GM18520 (cell line): Measurements from ENCODE around the gene WDR45B.
A peak's percentile ranks its signal among the peaks of the same experiment; 100 is the strongest.
"Not testable (repeated sequence)": the region's sequence is repeated elsewhere in the genome, so short reads cannot be mapped to it uniquely, and the experiment has no call there.

Experiments used
- ATAC-seq: cut with Tn5 transposase; IDR thresholded peaks from one replicate; pipeline ENCODE4 v1.9.1; 2021; ENCODE audit not compliant: unreplicated experiment

The WDR45B gene

DNA sequence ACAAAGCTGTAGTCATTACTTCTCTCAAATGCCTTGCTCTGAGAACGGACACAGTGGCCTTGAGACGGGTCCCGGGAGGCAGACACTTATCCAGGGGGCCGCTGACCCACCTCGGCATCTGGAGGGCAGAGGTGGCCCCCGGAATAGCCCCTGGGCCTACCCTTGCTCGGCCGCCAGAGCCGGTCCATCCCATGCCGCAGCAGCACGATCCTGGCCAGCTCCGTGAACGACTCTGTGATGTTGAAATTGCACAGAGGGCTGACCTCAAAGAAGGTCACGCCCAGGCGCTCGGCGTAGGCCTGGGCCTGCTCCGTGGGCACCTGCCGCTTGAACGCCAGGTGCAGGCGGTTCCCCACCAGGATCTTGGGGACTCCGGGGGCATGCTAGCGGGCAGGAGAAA lies 10.1 kb upstream of the WDR45B start:
- ATAC-seq, result no peak

DNA sequence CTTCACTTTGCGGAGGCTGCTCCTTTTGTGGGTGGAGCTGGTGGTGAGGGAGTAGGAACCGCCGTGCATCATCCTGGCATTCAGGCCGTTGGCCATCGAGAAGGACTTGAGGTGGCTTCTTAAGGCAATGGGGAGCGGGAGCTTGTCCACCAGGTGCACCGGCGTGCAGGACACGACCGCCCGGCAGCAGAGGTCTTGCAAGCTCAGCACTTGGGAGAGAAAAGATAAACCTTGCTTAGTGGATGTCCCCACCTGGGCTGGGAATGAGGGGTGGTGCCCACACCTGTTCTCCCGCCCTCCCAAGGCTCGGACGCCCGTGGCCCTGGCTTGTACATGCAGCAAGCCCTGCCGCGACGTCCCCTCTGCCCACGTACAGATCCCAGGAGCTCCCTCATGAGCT lies 9.7 kb upstream of the WDR45B start:
- no peak for ATAC-seq

DNA sequence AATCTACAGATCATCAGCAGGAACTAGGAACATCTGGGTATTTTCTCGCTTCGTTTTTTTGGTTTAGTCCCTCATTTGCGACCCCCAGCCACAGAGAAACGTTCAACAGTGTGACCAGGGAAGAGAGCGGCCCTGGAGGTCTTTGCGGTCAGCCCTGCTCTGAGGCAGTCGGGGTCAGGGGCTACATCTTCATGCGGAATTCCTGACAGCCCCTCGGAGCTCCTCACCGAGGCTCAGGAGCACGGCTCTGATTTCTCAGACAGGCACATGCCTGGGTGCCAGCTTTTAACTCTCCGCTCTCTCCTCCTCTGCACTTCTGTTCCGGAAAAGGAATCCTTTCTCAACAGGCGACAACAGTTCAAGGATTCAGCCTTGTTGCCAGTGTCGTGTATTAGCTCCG lies 8.0 kb upstream of the WDR45B start:
- no peak for ATAC-seq

DNA sequence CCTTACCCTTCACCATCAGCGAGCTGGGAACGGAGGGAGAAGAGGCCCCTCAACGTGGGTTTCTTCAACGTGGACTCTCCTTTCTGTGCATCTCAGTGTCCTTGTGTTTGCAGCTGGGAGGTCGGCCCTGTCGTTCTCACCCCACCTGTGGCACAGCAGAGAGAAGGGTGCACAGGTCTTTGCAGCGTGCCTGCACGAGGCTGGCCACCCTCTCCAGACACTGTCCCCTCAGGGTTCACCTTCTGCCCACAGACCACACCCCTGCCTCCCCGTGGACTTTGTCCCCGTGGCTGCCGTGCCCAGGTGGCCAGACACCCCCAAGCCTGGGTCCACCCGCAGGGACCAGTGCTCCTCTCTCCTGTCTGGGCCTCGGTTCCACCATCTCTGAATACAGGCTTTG lies 7.3 kb upstream of the WDR45B start:
- no peak for ATAC-seq

DNA sequence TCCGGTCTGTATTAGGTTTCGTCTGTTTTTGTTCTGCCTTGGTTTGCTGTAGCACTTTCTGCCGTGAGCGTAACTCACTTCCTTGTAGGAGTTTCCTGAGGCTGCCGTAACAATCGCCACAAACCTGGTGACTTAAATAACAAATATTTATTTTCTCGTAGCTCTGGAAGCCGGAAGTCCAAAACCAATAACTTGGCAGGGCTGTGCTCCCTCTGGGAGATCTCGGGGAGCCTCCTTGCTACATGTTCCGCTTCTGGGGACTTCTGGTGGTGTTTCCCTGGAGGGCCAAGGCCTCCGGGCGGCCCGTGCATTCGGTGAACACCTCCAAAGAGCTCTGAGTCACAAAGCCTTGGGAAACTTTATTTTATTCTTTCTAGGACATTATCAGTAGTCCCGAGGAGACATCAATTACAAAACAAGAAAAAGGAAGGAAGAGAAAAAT lies 6.8 kb upstream of the WDR45B start:
- no peak for ATAC-seq

DNA sequence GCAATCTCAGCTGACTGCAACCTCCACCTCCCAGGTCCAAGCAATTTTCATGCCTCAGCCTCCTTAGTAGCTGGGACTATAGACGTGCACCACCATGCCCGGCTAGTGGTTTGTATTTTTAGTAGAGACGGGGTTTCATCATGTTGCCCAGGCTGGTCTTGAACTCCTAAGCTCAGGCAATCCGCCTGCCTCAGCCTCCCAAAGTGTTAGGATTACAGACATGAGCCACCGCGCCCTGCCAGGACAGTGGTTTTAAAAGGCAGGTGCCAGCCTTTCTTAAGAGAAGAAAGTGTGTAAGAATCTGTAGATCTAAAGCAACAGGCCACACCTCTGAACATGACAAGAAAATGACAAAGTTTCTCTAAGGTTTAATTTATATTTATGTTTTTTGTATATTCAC lies 6.4 kb upstream of the WDR45B start:
- ATAC-seq, result not testable (repeated sequence)

DNA sequence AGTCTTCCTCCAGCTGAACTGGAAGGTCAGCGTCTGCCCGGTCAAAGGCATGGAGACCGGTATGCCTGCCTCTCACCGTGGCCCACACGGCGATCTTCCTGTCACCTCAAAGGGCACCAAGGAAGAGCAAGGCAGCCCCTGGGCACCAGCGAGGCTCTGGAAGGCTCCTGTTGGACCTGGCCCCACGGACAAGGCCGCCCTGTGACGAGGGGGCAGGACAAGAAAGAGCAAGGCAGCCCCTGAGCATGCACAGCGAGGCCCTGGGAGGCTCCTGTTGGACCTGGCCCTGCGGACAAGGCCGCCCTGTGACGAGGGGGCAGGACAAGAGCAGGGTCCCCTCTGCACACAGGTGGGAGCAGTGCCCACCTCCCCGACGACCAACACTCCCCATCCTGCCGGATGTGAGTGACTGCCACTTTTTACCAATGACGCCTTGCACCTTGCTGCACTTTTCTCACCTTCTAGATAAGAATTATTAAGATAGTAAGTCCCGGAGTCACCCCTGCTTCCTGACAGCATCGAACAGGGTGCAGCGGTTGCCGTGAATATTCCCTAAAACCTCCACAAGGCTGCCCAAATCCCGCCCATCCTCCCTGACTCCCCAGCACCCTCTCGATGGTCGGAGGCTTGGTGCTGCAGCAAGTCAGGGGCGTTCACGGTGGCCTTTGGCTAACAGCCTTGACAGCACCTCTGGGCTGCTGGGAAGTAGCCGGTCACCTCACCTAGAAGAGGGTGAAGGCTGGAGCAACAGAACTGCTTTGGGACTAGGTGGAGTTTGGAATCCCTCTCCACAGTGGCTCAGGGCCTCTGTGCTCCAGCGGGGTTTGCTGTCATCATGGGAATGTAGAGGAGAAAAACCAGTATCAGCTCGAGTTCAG lies 5.6 kb upstream of the WDR45B start:
- no peak for ATAC-seq

DNA sequence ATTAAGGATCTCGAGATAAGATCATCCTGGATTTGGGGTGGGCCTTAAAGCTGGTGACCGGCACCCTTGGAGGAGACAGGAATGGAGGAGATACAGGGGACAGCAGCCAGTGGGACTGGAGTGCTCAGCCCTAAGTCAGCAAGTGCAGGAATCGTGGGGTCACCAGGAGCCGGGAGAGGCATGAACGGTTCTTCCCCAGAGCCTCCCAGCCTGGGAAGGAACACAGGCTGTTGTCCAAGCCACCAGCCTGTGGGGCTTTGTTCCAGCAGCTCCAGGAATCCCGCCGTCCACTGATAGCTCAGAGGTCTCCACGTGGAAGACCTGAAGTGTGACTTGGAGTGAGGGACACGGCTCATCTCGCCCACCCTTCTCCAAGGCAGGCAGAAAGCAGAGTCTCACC lies 2.5 kb upstream of the WDR45B start:
- ATAC-seq, result no peak

DNA sequence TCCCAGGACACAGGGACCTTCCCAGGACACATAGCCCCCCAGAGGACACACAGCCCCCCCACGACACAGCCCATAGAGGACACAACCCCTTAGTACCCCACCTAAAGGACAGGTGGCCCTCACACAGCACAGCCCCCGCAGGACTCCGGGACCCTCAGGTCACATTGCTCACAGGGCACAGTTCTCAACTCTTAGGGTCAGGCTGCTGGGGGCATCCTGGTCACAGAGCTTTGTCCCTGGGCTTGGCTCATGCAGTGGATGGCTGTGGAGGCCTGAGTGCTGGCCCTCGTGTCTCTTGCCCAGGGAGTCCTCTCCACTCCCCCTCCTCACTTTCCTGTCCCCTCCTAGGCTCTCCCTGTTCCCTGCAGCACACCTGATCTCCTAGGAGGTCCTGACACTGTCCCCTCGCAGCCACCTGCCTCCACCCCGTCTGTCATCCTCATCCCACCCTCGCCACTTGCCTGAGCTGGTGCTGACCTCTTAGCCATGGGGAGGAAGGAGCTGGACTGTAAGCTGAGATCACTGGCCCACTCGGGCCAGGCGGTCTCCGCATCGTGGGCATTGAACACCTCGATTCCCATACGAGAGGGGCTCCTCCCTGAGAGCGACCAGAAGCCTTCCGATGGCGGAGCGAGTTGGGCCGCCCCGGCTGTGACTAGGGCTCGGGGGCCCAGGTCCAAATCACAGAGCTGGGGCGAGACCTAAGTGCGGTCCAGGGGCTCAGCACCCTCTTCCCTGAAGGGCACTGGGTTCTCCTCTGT lies 1.4 kb upstream of the WDR45B start:
- no peak for ATAC-seq

DNA sequence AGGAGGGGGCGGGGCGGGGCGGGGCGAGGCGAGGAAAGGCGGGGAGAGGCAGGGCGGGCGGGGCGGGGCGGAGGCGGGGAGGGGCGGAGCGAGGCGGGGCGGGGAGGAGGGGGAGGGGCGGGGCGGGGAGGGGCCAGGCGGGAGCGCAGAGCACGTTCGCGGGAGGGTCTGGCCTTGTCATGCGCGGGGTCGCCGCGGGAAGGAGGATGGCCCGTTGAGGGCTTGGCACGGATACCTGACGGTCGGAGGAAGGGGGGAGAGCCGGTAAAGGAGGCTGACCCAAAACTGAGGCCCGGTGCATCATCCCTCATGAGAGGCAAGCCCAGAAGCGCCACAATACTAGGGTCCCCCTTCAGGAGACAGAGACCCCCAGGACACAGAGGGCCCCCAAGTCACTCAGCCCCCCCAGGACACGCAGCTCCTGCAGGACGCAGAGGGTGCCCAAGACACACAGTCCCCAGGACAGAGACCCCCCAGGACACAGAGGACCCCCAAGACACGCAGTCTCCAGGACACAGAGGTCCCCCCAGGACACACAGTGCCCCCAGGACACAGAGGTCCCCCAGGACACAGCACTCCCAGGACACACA lies 593 bp upstream of the WDR45B start:
- ATAC-seq, result no peak

DNA sequence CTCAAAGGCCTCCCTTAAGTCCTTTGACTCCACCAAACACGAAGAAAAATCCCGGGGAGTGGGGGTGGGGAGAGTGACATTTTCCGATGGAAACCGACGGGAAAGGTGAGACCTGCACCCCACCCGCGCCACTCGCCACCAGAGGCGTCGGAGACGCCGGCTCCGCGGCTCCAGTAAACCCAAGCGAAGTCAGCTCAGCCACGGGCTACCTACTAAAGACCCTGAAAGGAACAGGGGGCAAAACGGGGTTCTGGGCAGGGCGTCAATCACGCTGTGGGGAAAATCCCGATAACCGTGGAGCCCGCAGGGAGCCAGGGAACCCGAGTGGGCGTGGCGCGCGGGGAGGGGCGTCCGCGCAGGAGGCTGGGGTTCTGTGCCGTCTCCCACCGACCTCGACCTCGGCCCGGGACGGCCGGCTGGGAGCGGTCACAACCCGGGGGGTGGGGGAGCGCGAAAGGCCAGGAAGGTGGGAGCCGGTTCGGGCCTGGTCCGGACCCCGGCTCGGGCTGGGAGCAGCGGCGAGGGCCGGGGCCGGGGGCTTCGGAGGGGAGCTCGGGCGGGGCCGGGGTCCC lies 565 bp downstream of the WDR45B start:
- ATAC-seq, result peak; percentile 15

DNA sequence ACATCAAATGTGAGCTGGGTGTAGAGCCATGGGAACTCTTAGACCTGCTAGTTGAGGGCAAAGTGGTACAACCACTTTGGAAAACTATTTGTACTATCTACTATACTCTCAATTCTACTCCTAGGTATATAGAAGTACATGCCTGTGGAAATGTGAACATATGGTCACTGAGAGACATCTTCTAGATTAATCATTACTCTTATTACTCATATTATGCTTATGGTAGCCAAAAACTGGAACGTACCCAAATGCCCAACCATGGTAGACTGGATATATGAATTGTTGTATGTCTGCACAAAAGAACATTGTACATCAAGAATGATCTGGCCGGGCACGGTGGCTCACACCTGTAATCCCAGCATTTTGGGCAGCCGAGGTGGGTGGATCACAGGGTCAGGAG lies 2.7 kb downstream of the WDR45B start:
- no peak for ATAC-seq

DNA sequence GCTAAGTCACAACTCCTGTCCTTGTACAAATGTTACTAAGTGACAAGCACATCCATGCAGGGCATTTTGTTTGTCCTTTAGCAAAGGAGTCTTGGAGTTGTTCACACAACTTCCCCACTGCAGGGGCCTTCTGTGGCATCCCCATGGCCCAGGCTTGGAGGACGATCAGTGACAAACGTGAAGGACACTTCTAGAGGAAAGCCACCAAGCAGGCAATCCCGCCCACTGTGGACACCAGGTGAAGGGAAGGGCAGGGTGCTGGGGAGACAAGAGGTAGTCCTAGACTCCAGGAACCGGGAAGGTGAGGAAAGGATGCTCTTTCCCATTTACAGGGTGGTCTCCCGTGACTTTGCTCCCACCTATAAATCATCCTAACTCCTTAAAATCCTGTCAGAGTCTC lies 4.1 kb downstream of the WDR45B start:
- ATAC-seq, result no peak

DNA sequence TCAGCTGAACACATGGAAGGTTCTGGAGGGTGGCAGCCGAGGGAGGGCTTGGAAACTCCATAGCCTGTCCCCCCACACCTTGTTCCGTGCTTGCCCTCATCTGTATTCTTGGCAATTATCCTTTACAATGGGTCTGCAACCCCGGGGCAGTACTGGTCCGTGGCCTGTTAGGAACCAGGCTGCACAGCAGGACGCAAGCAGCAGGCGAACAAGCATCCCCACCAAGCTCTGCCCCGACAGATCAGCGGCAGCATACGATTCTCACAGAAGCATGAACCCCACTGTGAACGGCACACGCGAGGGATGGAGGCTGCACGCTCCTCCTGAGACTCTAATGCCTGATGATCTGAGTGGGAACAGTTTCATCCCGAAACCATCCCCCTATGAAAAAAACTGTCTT lies 6.2 kb downstream of the WDR45B start:
- ATAC-seq, result no peak

DNA sequence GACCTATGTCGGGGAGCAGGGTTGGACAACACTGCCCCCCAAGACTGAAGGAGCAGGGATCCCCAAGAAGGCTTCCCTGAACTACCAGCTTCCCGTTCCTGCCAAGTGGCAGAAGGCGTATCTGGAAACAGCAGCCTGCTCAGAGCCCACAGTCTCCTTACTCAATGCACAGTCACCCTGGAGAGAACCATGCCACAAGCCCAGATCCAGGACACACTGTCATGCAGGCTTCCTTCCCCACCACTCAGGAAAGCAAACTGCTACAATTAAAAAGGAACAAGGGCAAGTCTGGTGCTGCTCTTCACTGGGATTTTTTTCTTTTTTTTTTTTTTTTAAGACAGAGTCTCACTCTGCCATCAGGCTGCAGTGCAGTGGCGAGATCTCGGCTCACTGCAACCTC lies 8.2 kb downstream of the WDR45B start:
- no peak for ATAC-seq

DNA sequence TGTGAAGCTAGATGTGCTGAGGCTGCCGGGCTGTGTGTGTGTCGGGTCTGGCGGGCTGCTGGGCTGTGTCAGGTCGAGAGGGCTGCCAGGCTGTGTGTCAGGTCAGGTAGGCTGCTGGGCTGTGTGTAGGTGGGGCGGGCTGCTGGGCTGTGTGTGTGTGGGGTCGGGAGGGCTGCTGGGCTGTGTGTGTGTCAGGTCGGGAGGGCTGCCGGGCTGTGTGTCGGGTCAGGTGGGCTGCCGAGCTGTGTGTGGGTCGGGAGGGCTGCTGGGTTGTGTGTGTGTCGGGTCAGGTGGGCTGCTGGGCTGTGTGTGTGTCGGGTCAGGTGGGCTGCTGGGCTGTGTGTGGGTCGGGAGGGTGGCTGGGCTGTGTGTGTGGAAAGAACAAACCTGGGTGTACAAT lies 8.6 kb downstream of the WDR45B start:
- no peak for ATAC-seq

DNA sequence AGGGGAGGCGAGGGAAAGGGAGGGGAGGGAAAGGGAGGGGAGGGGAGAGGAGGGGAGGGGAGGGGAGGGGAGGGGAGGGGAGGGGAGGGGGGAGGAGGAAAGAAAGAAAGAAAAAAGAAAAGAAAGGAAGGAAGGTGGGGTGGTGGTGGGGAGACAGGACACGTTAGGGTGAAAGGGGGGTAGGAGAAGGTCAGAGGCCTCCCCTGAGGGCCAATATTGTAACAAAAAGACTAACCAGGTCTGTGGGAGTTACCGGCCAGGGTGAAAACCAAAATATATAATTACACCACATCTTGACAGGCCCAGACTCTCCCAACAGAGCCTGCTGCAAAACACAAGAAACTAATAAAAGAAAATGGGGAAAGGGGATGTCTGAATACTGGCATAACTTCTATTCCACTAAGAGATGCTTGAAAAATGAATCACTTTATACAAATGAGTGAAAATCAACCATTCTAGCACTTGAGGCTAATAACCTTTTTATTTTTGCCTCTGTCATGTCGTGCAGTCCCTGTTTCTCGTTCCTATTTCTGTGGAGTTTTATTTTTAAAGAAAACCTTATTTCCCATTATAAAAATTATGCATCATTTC lies 10.0 kb downstream of the WDR45B start:
- no peak for ATAC-seq

DNA sequence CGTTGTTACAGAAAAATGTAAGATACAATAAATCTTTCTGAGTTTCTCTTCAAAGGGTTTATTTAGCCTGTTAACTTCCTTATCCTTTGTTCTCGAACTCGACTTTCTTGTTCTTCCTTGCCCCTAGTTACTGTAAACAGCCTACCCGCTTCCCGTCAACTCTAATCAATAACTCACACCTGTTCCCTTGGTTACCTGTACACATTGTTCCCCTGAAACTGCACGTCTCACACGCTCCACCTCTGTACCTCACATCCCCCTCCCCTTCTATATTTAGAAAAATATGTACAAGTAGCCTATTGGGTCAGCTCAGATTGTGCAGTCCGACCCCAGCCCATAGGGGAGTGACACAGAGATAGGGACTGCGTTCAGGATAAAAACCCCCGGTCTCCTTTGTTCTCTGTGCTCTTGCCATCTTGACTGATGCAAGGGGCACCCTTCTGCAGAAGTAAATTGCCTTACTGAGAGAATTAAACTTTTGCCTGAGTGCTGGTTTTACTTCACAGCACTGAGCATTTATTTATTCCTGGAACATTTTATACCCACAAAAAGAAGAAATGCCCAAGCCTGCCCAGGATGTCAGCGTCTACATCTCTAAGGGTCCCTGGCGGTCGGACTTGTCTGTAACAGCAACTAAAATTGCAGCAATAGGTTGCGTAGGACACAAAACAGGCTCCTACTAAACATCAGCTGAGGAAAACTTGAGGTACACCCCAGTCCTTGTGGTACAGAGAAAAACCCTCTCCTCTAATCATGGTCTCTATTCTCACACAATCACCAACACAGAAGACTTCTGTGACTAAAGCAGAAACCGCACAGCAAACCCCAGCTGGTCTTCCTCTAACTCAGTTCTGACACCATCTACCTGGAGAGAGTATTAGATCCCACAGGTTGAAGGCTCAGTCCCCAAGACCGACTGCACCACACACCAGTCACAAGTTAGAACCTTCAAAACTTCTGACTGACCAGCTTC lies 11.3 kb downstream of the WDR45B start:
- no peak for ATAC-seq

DNA sequence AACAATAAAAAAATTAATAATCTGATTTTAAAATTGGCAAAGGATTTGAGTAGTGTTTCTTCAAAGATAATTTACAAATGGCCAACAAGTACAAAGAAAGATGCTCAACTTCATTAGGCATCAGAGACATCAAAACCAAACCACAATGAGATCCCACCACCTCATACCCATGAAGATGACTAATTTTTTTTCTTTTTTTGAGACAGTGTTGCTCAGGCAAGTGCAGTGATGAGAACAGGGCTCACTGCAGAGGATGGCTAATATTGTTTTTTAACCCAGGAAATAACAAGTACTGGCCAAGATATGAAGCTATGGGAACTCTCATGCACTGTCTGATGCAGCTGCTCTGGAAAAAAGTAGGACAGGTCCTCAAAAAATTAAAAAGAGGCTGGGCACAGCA lies 14.9 kb downstream of the WDR45B start:
- ATAC-seq, result no peak

DNA sequence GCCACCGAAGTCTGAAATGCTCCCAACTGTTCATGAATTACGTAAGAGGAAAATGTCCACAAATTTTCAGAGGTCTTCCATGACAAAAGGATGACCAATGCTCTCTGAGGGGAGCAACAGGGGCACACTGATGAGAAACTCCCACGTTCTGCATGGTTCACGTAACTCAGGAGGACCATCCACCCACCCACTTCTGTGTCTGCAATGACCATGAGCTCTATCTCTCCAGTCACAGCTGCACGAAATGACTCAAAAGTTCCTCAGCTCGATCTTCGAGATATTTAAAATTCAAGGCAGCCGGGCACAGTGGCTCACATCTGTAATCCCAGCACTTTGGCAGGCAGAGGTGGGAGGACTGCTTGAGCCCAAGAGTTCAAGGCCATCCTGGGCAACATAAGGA lies 15.8 kb downstream of the WDR45B start:
- ATAC-seq, result no peak
